ENCODE results near the gene HK1.

- TF ChIP-seq, protein P1, sequence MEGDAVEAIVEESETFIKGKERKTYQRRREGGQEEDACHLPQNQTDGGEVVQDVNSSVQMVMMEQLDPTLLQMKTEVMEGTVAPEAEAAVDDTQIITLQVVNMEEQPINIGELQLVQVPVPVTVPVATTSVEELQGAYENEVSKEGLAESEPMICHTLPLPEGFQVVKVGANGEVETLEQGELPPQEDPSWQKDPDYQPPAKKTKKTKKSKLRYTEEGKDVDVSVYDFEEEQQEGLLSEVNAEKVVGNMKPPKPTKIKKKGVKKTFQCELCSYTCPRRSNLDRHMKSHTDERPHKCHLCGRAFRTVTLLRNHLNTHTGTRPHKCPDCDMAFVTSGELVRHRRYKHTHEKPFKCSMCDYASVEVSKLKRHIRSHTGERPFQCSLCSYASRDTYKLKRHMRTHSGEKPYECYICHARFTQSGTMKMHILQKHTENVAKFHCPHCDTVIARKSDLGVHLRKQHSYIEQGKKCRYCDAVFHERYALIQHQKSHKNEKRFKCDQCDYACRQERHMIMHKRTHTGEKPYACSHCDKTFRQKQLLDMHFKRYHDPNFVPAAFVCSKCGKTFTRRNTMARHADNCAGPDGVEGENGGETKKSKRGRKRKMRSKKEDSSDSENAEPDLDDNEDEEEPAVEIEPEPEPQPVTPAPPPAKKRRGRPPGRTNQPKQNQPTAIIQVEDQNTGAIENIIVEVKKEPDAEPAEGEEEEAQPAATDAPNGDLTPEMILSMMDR (IDR thresholded peaks at IDR 0.05; ENCODE audit: low read length): no peak
- TF ChIP-seq EZH2phosphoT487 (IDR thresholded peaks at IDR 0.05; ENCODE audit: low read length) (no peak), EZH2 (optimal IDR thresholded peaks at IDR 0.05; ENCODE audit: low read depth, low read length) (no peak)
These were observed 156.6 kb downstream of the HK1 start for GRCh38 chr10:69434926-69435325.

Data from MM.1S (cell line).